HepG2 (cell line): ENCODE data around the gene ATP5MK.

Experiments
- RNF2 ChIP-seq: fragments of 450-650 bp; conservative IDR thresholded peaks from 2 replicates; pipeline ENCODE4 v1.6.1; 2016; ENCODE audit warnings: low read depth
- SRSF1 ChIP-seq: fragments of 200-400 bp; formaldehyde crosslinking; optimal IDR thresholded peaks from 2 replicates; pipeline ENCODE3; 2017; ENCODE audit warnings: mild to moderate bottlenecking, low read depth, low read length, moderate library complexity
- TF ChIP-seq, protein P1 (sequence below): sonication (generic); formaldehyde crosslinking; IDR thresholded peaks from 2 replicates; pipeline ENCODE4 v1.5.0; 2020; ENCODE audit warnings: mild to moderate bottlenecking, missing genetic modification reagents, moderate library complexity

DNA sequence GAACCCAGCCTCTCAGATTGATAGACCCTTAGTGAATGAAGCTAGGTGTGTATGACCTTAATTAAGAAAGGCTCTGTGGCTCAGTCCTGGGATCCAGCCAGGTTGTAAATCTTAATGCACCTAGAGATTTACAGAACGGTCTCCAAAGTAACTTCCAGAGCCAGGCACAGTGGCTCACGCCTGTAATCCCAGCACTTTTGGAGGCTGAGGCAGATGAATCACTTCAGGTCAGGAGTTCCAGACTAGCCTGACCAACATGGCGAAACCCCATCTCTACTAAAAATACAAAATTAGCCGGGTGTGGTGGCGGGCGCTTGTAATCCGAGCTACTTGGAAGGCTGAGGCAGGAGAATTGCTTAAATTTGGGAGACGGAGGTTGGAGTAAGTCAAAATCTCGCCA lies 31.6 kb upstream of the ATP5MK start:
- TF ChIP-seq SRSF1 (no peak), RNF2 (no peak)
- TF ChIP-seq, protein P1, sequence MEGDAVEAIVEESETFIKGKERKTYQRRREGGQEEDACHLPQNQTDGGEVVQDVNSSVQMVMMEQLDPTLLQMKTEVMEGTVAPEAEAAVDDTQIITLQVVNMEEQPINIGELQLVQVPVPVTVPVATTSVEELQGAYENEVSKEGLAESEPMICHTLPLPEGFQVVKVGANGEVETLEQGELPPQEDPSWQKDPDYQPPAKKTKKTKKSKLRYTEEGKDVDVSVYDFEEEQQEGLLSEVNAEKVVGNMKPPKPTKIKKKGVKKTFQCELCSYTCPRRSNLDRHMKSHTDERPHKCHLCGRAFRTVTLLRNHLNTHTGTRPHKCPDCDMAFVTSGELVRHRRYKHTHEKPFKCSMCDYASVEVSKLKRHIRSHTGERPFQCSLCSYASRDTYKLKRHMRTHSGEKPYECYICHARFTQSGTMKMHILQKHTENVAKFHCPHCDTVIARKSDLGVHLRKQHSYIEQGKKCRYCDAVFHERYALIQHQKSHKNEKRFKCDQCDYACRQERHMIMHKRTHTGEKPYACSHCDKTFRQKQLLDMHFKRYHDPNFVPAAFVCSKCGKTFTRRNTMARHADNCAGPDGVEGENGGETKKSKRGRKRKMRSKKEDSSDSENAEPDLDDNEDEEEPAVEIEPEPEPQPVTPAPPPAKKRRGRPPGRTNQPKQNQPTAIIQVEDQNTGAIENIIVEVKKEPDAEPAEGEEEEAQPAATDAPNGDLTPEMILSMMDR (CRISPR knock-in tag): no peak
